ENCODE results near the gene GPC2.
A peak's percentile ranks its signal among the peaks of the same experiment; 100 is the strongest.

Gene GPC2

DNA sequence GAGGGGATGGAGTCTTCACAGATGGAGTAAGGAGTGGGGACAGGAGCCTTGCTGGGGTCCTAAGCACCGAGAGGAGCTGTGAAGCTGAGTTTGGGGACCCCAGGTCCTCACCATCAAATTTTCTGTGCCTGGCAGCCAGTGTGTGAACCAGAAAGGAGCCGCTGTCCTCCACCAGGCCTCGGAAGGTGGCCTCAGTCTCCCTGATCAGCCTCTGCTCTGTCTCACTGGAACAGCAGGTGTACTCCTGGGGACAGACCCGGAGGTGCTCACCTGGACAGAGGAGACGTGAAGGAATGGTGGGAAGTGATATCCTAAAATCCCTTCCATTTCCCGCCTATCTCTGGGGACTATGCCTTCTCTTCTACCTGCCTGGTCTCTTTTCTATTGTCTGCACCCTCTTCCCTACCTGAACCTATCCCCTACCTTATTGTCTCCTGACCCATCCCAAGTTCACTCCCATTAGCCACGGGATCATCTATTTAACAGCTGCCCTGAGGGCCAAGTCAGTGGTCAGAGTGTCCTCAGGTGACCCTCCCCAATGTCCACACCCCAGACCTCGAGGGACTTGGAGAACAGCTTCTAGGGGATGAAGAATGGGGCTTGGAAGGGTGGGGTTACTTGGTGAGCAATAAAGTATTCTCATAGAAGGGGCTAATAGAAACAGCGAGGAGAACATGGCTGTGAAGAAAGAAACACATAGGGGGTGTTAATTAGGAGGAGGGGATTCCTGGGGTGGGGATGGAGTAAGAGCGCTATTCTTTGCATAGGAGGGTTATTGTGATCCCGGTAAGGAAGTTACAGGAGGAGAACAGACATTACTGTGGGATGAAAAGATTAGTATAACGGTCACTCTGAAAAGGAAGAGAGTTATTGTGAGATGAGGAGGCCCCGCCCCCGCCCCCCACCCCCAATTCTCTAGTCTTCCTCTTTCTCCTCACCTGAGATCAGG is 811 bp downstream of the GPC2 start:
- Histone ChIP-seq H3K27me3 (ENCODE audit: control insufficient read depth, insufficient read depth, low read length) (peaks cover 3% of the 10 kb centered on the region), H3K9ac (ENCODE audit: low read depth, low read length) (peak overlapping the region; percentile 85), H3K4me1 (ENCODE audit: control insufficient read depth, insufficient read depth, low read length) (peaks cover 6% of the 10 kb centered on the region), H3K36me3 (ENCODE audit: insufficient read depth, low read length) (peaks cover 3% of the 10 kb centered on the region), H3K9me3 (replicated peaks; ENCODE audit: low read length) (no peaks in the 10 kb centered on the region), H3K4me3 (ENCODE audit: low read length) (peak overlapping the region; percentile 83), H3K4me2 (ENCODE audit: low read length) (peak overlapping the region; percentile 94)

DNA sequence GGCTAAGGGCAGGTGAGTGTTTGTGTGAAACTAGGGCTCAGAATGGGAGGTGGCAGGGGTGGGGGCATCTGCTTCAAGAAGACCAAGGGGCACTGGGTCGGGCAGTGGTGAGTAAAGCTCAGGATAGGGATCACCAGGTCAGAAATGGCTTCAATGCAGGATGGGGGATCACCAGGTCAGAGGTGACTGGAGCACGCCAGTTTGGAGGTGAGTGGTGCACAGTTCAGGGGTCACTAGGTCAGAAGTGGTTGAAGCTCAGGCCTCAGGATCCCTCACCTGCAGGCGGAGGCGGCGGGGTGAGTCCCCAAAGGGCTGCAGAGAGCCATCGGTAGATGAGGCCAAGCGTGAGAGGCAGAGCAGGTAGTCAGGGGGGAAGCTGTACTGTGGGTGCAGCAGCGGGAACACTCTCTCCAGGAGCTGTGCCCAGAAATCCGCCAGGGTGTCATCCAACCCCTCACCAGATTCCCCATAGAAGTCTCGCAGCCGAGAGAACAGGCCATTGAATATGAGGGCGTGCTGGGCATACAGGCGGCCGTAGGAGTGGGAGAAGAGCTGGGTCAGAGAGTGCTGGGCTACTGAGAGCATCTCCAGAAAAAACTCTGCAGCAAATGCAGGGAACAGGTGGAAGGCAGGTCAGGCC is 1.8 kb downstream of the GPC2 start:
- Histone ChIP-seq H3K4me1 (ENCODE audit: control insufficient read depth, insufficient read depth, low read length) (peaks cover 6% of the 10 kb centered on the region), H3K4me3 (ENCODE audit: low read length) (no peak overlapping the region), H3K36me3 (ENCODE audit: insufficient read depth, low read length) (peaks cover 3% of the 10 kb centered on the region), H3K9ac (ENCODE audit: low read depth, low read length) (no peak overlapping the region), H3K27me3 (ENCODE audit: control insufficient read depth, insufficient read depth, low read length) (no peaks in the 10 kb centered on the region), H3K9me3 (replicated peaks; ENCODE audit: low read length) (no peaks in the 10 kb centered on the region), H3K4me2 (ENCODE audit: low read length) (no peak overlapping the region)

DNA sequence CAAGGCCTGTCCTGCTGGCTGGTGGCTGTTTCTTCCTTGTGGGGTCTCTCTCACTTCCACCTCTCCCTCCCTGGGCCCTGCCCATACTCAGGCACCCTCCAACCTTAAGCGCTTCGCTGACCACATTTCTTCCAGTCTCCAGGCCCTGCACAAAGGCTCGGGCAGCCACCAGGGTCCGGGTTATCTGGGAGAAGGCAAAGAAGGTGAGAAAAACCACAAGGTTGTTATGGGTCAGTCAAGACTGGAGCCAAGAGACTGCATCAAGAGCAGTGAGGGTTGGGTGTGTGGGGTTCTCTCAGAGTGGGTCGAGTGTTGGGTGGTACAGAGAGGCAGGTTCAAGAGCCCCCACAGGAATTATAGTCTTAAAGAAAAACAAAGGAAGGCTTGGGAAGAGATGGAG is 2.6 kb downstream of the GPC2 start:
- Histone ChIP-seq H3K4me1 (ENCODE audit: control insufficient read depth, insufficient read depth, low read length) (peaks cover 6% of the 10 kb centered on the region), H3K9me3 (replicated peaks; ENCODE audit: low read length) (no peaks in the 10 kb centered on the region), H3K4me2 (ENCODE audit: low read length) (no peak overlapping the region), H3K9ac (ENCODE audit: low read depth, low read length) (no peak overlapping the region), H3K27me3 (ENCODE audit: control insufficient read depth, insufficient read depth, low read length) (no peaks in the 10 kb centered on the region), H3K36me3 (ENCODE audit: insufficient read depth, low read length) (peaks cover 3% of the 10 kb centered on the region), H3K4me3 (ENCODE audit: low read length) (no peak overlapping the region)

DNA sequence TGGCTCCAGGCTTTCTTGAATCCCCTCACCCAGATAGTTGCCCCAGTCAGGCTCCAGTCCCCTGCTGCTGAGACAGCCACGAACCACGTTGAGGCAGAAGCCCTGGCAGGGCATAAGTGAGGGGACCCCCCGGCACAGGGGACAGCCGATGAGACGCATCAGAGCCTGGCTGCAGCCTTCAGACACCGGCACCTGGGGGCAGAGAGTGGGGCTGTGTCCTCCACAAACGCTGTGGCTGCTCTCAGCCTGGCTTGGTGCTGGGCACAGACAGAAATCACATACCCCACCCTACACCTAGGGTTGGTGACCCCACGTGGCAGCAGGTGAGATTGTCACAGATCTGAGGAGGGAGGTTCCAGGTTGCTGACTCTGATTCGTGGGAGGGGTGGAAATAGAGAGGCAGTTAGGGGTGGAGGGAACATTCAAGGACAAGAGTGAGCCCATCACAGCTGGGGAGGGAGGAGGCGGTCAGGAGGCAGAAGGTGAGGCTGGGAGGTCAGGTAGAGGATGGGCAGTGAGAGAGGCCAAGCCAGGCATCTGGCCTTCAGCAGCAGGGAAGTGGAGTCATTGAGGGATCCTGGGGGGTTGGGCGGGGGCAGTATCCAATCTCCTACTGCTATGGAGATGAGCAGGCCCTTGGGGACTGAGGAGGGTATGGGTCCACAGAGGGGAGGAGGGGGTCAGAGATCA is 3.2 kb downstream of the GPC2 start:
- Histone ChIP-seq H3K4me1 (ENCODE audit: control insufficient read depth, insufficient read depth, low read length) (peaks cover 9% of the 10 kb centered on the region), H3K36me3 (ENCODE audit: insufficient read depth, low read length) (peaks cover 3% of the 10 kb centered on the region), H3K9me3 (replicated peaks; ENCODE audit: low read length) (no peaks in the 10 kb centered on the region), H3K4me2 (ENCODE audit: low read length) (no peak overlapping the region), H3K9ac (ENCODE audit: low read depth, low read length) (no peak overlapping the region), H3K27me3 (ENCODE audit: control insufficient read depth, insufficient read depth, low read length) (no peaks in the 10 kb centered on the region), H3K4me3 (ENCODE audit: low read length) (no peak overlapping the region)

DNA sequence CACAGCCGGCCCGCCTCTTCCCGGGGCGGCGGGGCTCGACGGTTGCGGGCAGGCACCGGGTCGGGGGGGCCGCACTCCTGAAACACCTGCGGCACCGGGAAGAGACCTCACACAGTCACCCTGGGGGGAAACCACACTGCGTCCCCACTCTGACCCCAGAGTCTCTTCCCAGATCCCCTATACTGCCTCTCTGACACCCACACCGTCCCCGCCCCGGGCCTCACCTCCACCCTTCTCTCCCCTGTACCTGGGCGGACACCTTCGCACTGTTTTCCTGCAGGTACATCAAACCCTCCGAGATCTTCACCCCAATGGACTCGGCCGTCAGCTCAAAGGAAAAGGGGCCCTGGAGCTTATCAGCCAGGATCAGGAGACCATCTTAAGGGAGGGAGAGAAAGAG is 5.3 kb downstream of the GPC2 start:
- Histone ChIP-seq H3K9ac (ENCODE audit: low read depth, low read length) (no peak overlapping the region), H3K4me1 (ENCODE audit: control insufficient read depth, insufficient read depth, low read length) (peaks cover 23% of the 10 kb centered on the region), H3K27me3 (ENCODE audit: control insufficient read depth, insufficient read depth, low read length) (no peaks in the 10 kb centered on the region), H3K9me3 (replicated peaks; ENCODE audit: low read length) (no peaks in the 10 kb centered on the region), H3K36me3 (ENCODE audit: insufficient read depth, low read length) (peaks cover 3% of the 10 kb centered on the region), H3K4me3 (ENCODE audit: low read length) (no peak overlapping the region), H3K4me2 (ENCODE audit: low read length) (no peak overlapping the region)

DNA sequence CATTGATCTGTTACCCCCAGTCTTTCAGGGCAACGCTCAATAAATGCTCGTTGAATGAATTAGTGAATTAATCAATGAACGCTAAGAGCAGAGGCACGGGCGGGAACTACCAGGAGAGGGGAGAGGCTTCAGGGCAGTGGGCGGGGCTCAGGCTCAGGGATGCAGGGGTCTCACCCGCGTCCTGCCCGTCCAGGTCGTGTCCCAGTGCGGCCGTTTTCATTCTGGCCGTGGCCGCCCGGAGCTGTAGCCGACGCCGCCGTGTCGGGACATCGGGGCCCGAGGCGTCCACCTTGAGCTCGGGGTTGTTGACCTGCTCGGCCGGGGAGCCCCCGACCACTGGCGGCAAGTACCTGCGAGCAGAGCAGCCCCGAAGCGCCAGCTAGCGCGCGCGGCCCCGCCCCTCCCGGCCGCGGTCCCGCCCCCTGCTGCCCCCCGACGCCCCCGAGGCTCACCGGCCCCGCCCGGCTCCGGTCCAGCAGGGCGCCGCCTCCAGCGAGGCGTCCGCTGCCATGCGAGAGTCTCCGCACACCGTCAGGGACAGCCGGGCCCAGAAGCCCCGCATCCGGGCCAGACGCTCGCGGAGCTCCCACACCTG is 6.0 kb downstream of the GPC2 start:
- peaks cover 18% of the 10 kb centered on the region for H3K4me1 ChIP-seq (ENCODE audit: control insufficient read depth, insufficient read depth, low read length)
- no peak overlapping the region for H3K4me3 ChIP-seq (ENCODE audit: low read length)
- no peaks in the 10 kb centered on the region for H3K27me3 ChIP-seq (ENCODE audit: control insufficient read depth, insufficient read depth, low read length)
- no peak overlapping the region for H3K4me2 ChIP-seq (ENCODE audit: low read length)
- H3K9ac ChIP-seq (ENCODE audit: low read depth, low read length): no peak overlapping the region
- H3K9me3 ChIP-seq (replicated peaks; ENCODE audit: low read length): no peaks in the 10 kb centered on the region
- H3K36me3 ChIP-seq (ENCODE audit: insufficient read depth, low read length): peaks cover 3% of the 10 kb centered on the region

DNA sequence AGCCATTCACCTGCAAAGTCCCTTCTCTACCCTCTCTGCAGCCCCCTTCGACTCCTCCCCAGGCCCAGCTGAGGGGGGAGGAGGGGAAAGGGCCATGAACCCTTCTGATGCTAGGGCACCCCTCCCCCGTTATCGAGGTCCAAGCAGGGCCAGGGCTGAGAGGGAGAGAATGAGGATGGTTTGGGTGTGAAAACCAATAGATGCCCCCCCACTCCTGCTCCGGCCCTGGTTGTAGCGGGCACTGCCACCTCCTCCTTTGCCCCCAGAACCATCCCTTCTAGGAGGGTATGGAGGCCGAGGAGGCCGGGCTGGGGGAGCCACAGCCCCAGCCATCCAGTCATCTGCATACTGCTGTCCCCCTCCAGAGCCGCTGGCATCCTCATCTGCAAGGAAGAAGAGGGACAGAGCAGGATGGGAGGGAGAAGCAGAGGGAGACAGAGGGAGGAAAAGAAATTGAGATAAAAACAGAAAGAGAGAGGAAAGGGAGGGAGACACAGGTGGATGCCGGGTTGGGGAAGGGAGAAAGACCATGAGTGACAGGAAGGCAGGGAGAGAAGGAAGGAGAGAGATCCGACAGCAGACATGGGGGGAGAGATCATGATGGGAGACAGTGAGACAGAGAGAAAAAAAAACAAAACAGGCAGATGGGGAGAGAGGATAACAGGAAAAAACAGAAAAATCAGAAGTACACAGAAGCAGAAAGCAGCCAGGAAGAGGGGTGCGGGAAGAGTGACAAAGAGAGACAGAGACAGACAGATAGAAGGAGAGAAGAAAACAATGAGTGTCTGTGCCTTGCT is 6.9 kb downstream of the GPC2 start:
- Histone ChIP-seq H3K4me1 (ENCODE audit: control insufficient read depth, insufficient read depth, low read length) (peaks cover 18% of the 10 kb centered on the region), H3K36me3 (ENCODE audit: insufficient read depth, low read length) (peaks cover 3% of the 10 kb centered on the region), H3K4me3 (ENCODE audit: low read length) (no peak overlapping the region), H3K9ac (ENCODE audit: low read depth, low read length) (no peak overlapping the region), H3K4me2 (ENCODE audit: low read length) (no peak overlapping the region), H3K9me3 (replicated peaks; ENCODE audit: low read length) (no peaks in the 10 kb centered on the region), H3K27me3 (ENCODE audit: control insufficient read depth, insufficient read depth, low read length) (no peaks in the 10 kb centered on the region)

DNA sequence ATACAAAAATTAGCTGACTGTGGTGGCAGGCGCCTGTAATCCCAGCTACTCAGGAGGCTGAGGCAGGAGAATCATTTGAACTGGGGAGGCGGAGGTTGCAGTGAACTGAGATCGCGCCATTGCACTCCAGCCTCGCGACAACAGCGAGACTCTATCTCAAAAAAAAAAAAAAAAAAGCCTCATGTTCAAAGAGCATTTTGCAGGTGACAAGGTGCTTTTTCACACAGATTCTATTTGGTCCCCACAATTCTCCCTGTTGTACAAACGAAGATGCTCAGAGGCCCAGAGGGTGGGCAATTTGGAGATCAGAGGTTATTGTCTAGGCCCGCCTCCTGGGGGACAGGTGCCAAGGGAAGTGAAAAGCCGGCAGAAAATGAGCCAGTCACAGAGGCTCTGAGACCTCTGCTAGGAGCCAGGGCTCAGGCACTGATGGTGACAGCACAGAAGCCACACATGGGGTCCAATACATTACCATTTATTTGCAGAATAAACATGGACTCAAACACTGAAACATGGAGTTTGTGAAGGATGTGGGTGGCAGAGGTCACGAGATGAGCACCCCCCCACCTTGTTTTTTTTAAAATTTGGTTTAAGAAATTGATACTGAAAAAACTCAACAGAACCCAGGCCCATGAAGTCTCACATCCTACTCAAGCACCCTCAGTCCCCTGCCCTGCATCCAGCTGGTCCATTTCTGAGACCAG is 7.9 kb downstream of the GPC2 start:
- Histone ChIP-seq H3K4me2 (ENCODE audit: low read length) (no peak overlapping the region), H3K36me3 (ENCODE audit: insufficient read depth, low read length) (peaks cover 3% of the 10 kb centered on the region), H3K9ac (ENCODE audit: low read depth, low read length) (no peak overlapping the region), H3K27me3 (ENCODE audit: control insufficient read depth, insufficient read depth, low read length) (no peaks in the 10 kb centered on the region), H3K4me3 (ENCODE audit: low read length) (no peak overlapping the region), H3K4me1 (ENCODE audit: control insufficient read depth, insufficient read depth, low read length) (peaks cover 18% of the 10 kb centered on the region), H3K9me3 (replicated peaks; ENCODE audit: low read length) (no peaks in the 10 kb centered on the region)

DNA sequence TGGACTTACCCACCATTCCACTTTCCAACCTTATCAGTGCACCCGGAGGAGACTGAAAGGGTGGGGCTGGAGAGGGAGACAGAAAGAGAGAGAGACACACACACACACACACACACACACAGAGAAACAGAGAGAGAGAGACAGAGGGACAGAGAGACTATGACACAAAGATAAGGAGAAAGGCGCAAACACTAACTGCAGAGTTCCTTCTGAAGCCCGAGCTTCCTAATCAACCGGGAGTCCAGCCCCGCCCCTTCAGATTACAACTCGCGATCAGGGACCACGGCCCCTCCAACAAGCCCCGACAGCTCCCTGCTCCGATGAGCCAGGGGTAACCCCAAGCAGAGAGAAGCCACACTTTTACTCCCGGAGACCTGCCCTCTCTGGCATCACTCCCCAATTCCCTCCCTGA is 9.3 kb downstream of the GPC2 start:
- H3K9me3 ChIP-seq (replicated peaks; ENCODE audit: low read length): no peaks in the 10 kb centered on the region

More for the DNA sequence above, 9.3 kb downstream of the GPC2 start:
- Histone ChIP-seq H3K4me3 (ENCODE audit: low read length) (peak overlapping the region; percentile 65), H3K9ac (ENCODE audit: low read depth, low read length) (peak overlapping the region; percentile 70), H3K4me2 (ENCODE audit: low read length) (peak overlapping the region; percentile 78), H3K4me1 (ENCODE audit: control insufficient read depth, insufficient read depth, low read length) (peaks cover 18% of the 10 kb centered on the region), H3K27me3 (ENCODE audit: control insufficient read depth, insufficient read depth, low read length) (no peaks in the 10 kb centered on the region), H3K36me3 (ENCODE audit: insufficient read depth, low read length) (no peaks in the 10 kb centered on the region)
